ENCODE measurements around the gene RFX1. TPM values are rescaled to one million over a fixed set of nuclear protein-coding genes. Genes with fewer than 3 reads are reported as not detected.
"Not testable (repeated sequence)": the region's sequence is repeated elsewhere in the genome, so short reads cannot be mapped to it uniquely, and the experiment has no call there.

Gene RFX1
- total and polyA plus RNA-seq, 2 experiments from 2014 or later = 1.7 to 2.5 TPM

DNA sequence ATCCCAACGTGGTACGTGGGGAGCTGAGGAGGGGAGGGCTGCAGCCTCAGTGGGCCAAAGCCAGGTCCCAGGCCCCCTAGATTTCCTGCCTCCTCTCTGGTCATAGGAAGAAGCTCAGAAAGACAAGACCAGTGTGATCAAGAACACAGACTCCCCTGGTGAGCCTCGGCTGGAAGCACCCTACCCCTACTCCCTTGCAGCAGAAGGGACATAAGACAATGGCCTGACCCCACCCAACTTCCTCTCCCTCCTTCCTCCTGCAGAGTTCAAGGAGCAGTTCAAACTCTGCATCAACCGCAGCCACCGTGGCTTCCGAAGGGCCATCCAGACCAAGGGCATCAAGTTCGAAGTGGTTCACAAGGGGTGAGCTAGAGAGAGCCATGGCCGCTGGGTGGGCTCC lies 79.4 kb downstream of the RFX1 start:
- DNase-seq = no peak
- H3K4me1 ChIP-seq (ENCODE audit: insufficient read depth) = no peaks in the 10 kb centered on the region
- no peak overlapping the region for H3K9ac ChIP-seq
- H2AFZ ChIP-seq = no peak overlapping the region
- no peak overlapping the region for H3K4me2 ChIP-seq (ENCODE audit: unreplicated experiment)
- no peaks in the 10 kb centered on the region for H3K9me2 ChIP-seq (ENCODE audit: insufficient read depth)
- H4K20me1 ChIP-seq (ENCODE audit: insufficient read depth) = no peaks in the 10 kb centered on the region
- no peak overlapping the region for H3K4me3 ChIP-seq
- WGBS, 2 experiments (ENCODE audit: low coverage in 1 of 2, low lambda C conversion rate in 2 of 2, missing lambda C conversion rate in 2 of 2) = 86 to 90% methylated on average over 8 of the region's 8 CpGs
- no peak overlapping the region for H3K27ac ChIP-seq
- H3K9me3 ChIP-seq (ENCODE audit: low read depth) = no peaks in the 10 kb centered on the region
- H3K79me2 ChIP-seq (ENCODE audit: insufficient read depth) = no peaks in the 10 kb centered on the region
- peaks cover 9% of the 10 kb centered on the region; the same call in 1 of the 2 replicates for H3K36me3 ChIP-seq (ENCODE audit: low read depth)
- in situ Hi-C loops (cut with MboI) = no loop called here
- no peaks in the 10 kb centered on the region for H3F3A ChIP-seq (ENCODE audit: insufficient read depth)
- no peaks in the 10 kb centered on the region for H3K27me3 ChIP-seq (replicated peaks; ENCODE audit: insufficient read depth)
- TF ChIP-seq EZH2 (IDR thresholded peaks at IDR 0.05; ENCODE audit: insufficient read depth, poor library complexity, severe bottlenecking) (no peak), EZH2phosphoT487 (IDR thresholded peaks at IDR 0.05; ENCODE audit: insufficient read depth, low read depth) (no peak)

DNA sequence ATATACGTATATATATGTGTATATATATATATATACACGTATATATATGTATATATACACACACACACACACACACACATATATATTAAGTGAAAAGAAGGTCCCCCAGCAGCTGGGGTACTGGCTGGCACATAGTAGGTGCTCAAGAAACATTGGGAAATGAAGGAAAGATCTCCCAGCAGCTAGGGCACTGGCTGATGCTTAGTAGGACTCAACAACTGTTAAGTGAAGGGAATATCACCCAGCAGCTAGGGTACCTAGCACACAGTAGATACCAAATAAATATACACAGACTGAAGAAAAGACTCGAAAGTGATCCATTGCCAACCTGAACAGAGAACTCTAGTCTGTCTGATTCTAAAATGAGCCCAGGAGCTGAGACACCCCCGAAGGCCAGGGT lies 80.1 kb downstream of the RFX1 start:
- H3K79me2 ChIP-seq (ENCODE audit: insufficient read depth) = no peaks in the 10 kb centered on the region
- H2AFZ ChIP-seq = no peak overlapping the region
- in situ Hi-C loops (cut with MboI) = no loop called here
- H3K9me2 ChIP-seq (ENCODE audit: insufficient read depth) = no peaks in the 10 kb centered on the region
- no peaks in the 10 kb centered on the region for H4K20me1 ChIP-seq (ENCODE audit: insufficient read depth)
- no peak overlapping the region for H3K4me3 ChIP-seq
- no peaks in the 10 kb centered on the region for H3K27me3 ChIP-seq (replicated peaks; ENCODE audit: insufficient read depth)
- no peaks in the 10 kb centered on the region for H3K4me1 ChIP-seq (ENCODE audit: insufficient read depth)
- whole genome bisulfite sequencing, 2 experiments (ENCODE audit: low coverage in 1 of 2, low lambda C conversion rate in 2 of 2, missing lambda C conversion rate in 2 of 2) = 75 to 100% methylated on average over 2 to 4 of the region's 4 CpGs
- no peaks in the 10 kb centered on the region for H3K9me3 ChIP-seq (ENCODE audit: low read depth)
- H3K9ac ChIP-seq = no peak overlapping the region
- no peak overlapping the region for H3K27ac ChIP-seq
- peaks cover 11% of the 10 kb centered on the region for H3K36me3 ChIP-seq (ENCODE audit: low read depth)
- no peak overlapping the region for H3K4me2 ChIP-seq (ENCODE audit: unreplicated experiment)
- TF ChIP-seq EZH2 (IDR thresholded peaks at IDR 0.05; ENCODE audit: insufficient read depth, poor library complexity, severe bottlenecking) (no peak), EZH2phosphoT487 (IDR thresholded peaks at IDR 0.05; ENCODE audit: insufficient read depth, low read depth) (no peak)
- no peaks in the 10 kb centered on the region for H3F3A ChIP-seq (ENCODE audit: insufficient read depth)
- DNase-seq = no peak

DNA sequence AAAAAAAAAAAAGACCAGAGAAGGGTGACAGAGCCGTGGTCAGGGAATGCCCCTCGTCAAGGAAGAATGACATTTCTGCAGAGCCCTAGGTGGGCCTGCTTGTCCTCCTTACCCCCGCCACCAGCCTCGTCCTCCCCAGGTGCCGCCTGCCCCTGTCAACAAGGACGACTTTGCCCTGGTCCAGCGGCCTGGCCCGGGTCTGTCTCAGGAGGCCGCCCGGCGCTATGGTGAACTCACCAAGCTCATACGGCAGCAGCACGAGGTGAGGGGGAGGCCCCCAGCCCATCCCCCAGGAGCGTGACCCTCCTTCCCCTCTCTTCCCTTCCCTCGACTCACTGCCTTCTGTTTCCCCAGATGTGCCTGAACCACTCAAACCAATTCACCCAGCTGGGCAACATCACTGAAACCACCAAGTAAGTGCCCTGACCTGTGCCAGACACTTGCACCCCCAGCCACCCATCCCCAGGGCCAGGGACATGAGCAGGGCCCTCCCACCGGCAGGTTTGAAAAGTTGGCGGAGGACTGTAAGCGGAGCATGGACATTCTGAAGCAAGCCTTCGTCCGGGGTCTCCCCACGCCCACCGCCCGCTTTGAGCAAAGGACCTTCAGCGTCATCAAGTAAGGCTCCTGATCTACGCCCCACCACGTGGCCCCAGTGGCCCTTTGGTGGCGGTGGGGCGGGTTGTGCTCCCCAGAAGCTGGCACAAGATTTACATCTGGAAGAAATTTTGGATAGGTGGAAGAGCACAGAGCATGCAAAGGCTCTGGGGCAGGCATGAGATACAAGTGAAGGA lies 82.7 kb downstream of the RFX1 start:
- Histone ChIP-seq H3K27me3 (replicated peaks; ENCODE audit: insufficient read depth) (no peaks in the 10 kb centered on the region), H3K4me1 (ENCODE audit: insufficient read depth) (no peaks in the 10 kb centered on the region), H3K9ac (no peak overlapping the region), H3K4me2 (ENCODE audit: unreplicated experiment) (no peak overlapping the region), H3K36me3 (ENCODE audit: low read depth) (peaks cover 16% of the 10 kb centered on the region), H3K4me3 (no peak overlapping the region), H3K9me2 (ENCODE audit: insufficient read depth) (no peaks in the 10 kb centered on the region), H3F3A (ENCODE audit: insufficient read depth) (no peaks in the 10 kb centered on the region), H4K20me1 (ENCODE audit: insufficient read depth) (no peaks in the 10 kb centered on the region), H3K9me3 (ENCODE audit: low read depth) (no peaks in the 10 kb centered on the region), H3K79me2 (ENCODE audit: insufficient read depth) (no peaks in the 10 kb centered on the region), H2AFZ (no peak overlapping the region), H3K27ac (no peak overlapping the region)
- TF ChIP-seq EZH2phosphoT487 (IDR thresholded peaks at IDR 0.05; ENCODE audit: insufficient read depth, low read depth) = no peak
- TF ChIP-seq EZH2 (IDR thresholded peaks at IDR 0.05; ENCODE audit: insufficient read depth, poor library complexity, severe bottlenecking) = no peak
- no peak for DNase-seq
- 94 to 96% methylated on average over 21 to 28 of the region's 28 CpGs for WGBS, 2 experiments (ENCODE audit: low coverage in 1 of 2, low lambda C conversion rate in 2 of 2, missing lambda C conversion rate in 2 of 2)
- in situ Hi-C loops (cut with MboI) = no loop called here

DNA sequence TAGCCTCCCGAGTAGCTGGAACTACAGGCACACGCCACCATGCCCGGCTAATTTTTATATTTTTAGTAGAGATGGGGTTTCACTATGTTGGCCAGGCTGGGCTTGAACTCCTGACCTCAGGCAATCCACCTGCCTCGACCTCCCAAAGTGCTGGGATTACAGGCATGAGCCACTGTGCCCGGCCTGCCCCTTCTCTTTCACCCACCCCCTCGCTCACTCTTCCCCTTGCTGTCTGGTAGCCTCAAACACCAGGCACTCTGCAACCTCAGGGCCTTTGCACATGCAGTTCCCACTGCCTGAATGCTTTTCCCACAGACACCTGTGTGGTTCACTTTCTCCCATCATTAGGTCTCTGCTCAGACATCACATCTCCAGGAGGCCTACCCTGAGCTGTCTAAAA lies 84.0 kb downstream of the RFX1 start:
- H3K27ac ChIP-seq; H3K4me1 ChIP-seq (ENCODE audit: insufficient read depth); H3F3A ChIP-seq (ENCODE audit: insufficient read depth); H2AFZ ChIP-seq; H3K4me3 ChIP-seq; in situ Hi-C loops (cut with MboI); H3K4me2 ChIP-seq (ENCODE audit: unreplicated experiment); DNase-seq; H4K20me1 ChIP-seq (ENCODE audit: insufficient read depth); H3K79me2 ChIP-seq (ENCODE audit: insufficient read depth); H3K9ac ChIP-seq; H3K9me2 ChIP-seq (ENCODE audit: insufficient read depth); H3K9me3 ChIP-seq (ENCODE audit: low read depth); H3K27me3 ChIP-seq (replicated peaks; ENCODE audit: insufficient read depth): not testable (repeated sequence)
- 84 to 85% methylated on average over 6 of the region's 6 CpGs for WGBS, 2 experiments (ENCODE audit: low coverage in 1 of 2, low lambda C conversion rate in 2 of 2, missing lambda C conversion rate in 2 of 2)
- peaks cover 16% of the 10 kb centered on the region for H3K36me3 ChIP-seq (ENCODE audit: low read depth)

All from GM23248 (cell line).